GM15510 (cell line): Measurements from ENCODE around the gene UBE2J1.

Source experiments
- POLR2A ChIP-seq: IDR thresholded peaks from 3 replicates; pipeline ENCODE4 v1.6.1; 2011; ENCODE audit warnings: borderline replicate concordance; ENCODE audit not compliant: insufficient read length; ENCODE audit errors: extremely low read depth

UBE2J1 gene

DNA sequence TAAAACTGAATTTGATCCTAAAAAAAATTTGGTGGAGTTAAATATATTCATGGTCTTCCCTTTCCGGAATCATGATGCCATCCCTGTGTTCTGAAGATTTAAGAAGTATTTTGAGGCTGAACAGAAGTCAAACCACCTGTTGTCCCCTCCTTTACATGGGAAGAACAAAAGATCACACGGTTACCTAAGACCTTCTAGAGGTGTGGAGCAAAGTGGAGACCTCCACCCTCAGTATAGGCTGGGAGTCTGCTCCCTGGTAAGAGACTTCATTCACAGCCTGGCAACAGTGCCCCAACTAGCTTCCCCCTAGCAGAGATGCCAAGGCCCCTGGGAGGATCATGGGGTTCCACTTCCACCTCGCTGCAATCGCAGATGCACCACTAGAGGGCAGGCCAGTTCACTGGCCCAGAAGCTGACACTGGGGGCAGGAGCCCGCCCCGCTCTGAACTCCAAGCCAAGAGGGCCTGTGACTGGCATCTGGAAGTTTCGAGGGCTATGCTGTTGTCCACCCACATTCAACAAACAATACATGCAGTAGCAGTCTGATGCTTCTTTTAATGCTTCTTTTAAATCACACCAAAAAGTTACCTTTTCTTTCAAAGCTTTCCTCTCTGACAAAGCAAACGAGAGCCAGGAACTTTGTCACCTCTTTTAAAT, 19.5 kb upstream of the UBE2J1 start:
- TF ChIP-seq POLR2A, result no peak

DNA sequence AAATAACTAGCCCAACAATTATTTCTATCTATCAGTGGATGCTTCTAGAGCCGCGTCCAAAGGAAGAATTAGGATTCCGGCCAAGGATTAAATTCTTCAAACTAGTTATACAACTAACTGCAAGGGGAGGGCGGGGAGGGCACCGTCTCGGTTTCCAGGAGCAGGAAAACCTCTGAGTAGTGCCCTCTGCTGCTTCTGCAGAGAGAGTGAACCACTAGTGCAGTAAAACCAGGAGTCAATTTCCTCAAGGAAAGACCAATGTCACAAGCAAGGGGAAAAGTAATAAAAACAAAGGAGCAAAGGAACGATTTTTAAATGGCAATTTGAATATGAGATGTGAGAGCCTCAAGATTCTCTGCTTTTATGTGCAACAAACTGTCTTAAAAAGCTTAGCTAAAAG, 16.5 kb upstream of the UBE2J1 start:
- TF ChIP-seq POLR2A, result no peak

DNA sequence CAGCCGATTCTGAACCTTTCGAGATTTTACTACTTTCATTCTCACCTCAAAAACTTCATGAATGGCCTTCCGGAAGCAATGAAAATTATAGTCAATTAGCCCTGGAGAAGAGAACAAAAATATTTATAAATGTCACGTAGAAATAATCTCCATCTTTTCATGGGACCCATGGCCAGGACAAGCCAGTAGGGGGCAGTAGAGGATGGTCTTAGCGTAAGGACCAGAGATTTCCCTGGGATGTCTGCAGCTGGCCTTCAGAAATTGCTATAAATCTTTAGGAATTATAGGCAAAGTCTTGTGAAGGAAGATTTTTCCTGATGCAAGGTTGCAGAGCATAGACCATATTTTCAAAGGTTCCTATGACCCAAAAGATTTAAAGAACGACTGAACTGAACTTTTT, 15.6 kb upstream of the UBE2J1 start:
- no peak for TF ChIP-seq POLR2A

DNA sequence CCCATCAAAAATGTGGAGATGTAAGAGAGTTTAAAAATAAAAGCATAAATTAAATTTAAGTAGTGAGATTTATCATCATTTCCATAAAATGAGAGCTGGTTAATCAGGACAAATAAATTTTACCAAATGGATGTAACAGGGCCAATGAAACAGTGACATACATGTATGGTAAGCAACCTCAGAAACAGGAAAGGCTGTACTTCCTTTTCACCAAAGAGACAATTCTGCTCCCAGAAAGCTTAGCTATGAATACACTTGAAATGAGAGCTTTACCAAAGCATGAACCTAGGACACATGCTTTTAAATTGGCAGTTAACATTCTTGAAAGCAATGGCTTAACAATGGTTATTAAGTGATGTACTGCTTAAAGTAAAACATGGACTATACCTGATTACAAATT, 12.1 kb upstream of the UBE2J1 start:
- TF ChIP-seq POLR2A, result no peak

DNA sequence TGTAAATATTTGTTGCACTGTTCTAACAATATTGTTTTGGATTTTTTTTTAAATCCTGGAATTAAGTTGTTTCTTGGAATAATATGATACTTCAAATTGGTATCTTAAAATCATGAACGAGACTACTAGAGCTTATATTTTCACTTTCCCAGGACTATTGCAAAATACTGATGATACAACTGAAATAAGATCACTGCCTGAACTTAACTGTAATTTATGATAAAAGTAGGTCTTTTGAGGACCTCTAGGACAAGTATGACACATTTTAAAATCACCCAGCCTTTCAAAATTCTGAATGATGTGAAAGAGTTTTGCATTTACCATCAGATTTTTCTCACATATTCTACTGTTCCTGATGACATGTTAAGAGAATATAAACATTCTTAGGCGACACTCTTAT, 8.6 kb upstream of the UBE2J1 start:
- TF ChIP-seq POLR2A, result no peak

DNA sequence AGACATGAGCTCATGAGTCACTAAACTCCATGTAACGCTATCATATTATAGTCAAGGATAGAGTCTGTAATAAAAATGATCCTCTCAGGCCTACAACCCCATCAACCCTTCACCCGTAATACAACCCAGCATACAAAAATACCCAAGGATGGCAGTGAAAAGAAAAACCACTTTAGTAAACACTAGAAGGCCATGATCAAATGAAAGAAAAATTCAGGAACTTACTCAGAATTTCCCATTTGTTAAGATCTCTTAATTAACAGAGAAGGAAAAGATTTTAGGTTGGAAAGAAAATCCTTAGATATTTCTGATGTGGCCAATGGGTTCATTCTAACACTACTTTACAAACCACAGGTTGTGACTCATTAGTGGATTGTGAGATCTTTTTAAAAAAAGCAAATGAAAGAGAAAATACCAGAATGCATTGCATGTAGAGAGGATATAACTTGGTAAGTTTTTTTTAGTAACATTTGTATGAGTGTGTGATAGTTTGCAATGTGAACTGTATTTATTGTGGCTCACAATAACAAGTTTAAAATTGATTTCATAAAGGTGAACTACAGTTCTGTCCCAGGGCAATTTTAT, 8.0 kb upstream of the UBE2J1 start:
- no peak for TF ChIP-seq POLR2A

DNA sequence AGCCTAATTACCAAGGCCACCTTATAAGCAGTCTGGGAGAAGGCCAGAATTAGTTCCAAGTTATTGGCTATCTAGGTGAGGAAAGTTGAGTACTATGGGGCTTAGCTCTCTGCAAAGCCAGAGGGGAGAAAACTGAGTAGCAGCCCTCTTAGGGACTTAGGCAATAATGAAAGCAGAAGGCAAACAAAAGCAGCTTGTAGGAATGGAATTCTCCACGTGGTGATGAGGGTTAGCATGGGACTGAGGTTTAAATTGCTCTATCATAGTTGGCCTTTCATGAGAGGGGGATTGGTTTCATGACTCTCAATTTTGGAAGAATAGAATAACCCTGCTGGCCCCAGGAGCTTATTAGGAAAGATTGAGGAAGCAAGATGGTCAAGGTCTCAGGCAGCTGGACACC, 7.0 kb upstream of the UBE2J1 start:
- TF ChIP-seq POLR2A, result no peak

DNA sequence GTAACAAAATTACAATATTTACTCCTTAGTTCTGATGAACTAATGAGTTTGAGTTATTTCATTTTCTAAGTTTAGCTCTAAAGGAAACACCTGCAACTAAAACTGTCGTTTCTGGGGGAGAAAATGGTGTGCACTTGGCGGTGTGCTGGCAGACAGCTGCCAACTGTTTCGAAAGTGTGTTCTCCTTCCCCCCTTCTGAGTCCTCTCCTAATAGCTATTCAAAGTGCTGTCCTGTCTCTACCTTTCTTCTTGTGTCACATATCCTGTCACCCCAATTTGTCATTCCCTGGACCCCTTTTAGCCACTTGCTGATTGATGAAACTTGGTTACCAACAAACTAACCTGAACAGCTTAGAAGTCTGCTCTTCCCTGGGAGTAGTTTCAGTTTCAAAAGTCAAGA, 4.9 kb upstream of the UBE2J1 start:
- TF ChIP-seq POLR2A, result peak; percentile 20

DNA sequence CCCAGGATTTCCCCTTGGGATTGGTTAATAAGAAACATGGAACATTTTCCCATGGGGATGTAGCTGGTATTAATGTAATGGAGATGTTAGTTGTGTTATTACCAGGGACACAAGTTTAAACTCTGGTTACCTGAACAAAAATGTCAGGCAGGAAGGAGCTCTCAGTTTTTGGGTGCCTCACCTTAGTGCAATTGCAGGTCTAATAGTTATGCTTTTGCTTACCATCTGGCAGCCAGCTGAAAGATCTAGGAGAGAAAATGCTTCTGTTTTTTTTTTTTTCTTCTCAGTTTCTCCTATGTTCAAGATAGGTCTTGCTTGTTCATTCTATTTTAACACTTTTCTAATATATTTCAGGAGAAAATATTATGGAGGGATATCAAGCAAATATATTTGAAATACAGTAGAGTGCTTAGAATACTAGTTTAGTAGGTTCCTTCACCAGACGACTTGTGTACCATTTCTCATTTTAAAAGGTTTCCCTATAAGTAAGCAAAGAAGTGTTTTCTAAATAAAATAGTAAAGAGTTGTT, 4.2 kb upstream of the UBE2J1 start:
- TF ChIP-seq POLR2A, result no peak

DNA sequence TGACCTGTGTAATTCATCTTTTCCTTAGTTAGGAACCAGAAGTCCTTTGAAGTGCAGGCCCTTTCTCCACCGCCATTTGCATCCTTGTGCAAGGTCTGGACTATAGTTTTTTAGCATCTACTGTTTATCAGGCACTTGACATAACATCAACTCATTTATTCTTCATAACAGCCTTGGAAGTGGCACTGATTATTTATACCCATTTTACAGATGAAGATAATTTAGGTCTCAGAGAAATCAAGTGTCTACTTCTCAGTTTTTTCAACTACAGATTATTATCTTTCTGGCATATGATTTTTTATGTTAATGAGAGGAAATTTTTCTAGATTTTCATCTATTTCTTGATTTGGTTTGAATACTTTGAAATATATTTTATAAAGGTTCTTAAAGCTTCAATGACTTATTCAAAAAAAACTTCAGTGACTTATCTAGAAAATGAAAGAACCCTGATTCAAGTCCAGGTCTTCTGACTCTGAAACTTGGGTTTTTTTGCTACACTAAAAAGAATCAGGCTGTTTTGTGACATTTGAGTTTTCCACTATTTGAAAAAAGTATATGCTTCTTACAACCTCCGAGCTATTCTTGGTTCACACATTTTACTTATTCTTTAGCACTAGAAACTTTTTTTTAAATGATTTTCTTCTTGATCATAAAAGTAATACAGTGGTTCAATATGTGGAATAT, 3.1 kb upstream of the UBE2J1 start:
- no peak for TF ChIP-seq POLR2A

DNA sequence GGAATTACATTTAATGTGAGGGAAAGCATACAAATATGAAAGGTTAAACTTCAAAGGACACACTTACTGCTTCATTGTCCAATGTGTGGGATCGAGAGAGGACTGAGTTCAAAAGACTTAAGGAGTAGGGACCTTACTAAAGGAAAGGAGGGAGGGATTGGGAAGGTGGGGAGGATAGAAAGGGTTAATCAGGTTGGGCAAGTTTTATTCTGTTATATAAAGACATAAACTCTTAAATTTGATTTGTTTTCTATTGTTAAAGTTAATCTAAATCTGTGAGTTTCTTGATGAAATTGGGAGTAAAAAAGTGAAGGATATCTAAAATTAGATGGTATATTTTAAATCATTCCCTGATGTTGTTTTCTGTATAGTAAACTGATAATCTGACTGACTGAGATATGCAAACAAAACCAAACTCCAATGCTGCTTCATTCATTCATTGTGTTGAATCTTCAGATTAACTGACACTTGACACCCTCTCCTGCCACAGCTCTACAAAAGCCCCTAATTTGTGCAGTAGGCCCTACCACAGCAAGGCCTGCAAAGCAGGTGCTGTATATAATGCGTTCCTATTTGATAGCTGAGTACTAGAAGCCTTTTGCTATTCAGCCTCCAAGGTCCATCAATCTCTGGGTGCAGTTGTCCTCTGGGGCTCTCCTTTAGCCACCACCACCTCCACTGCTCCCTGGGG, 1.3 kb upstream of the UBE2J1 start:
- peak; percentile 30 for TF ChIP-seq POLR2A

DNA sequence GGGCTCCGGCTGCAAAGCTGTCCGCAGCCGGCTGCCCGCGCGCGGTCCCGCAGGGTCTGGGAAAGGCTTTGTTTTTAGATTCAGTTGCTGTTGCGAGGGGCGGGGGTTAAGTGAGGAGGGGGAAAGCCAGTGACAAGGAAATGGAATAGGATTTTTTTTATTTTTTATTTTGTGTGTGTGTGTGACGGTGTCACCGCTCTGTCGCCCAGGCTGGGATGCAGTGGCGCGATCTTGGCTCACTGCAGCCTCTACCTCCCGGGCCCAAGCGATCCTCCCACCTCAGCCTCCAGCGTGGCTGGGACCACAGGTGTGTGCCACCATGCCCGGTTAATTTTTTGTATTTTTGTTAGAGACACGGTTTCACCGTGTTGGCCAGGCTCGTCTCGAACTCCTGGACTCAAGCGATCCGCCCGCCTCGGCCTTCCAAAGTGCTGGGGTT, 615 bp upstream of the UBE2J1 start:
- TF ChIP-seq POLR2A, result no peak

DNA sequence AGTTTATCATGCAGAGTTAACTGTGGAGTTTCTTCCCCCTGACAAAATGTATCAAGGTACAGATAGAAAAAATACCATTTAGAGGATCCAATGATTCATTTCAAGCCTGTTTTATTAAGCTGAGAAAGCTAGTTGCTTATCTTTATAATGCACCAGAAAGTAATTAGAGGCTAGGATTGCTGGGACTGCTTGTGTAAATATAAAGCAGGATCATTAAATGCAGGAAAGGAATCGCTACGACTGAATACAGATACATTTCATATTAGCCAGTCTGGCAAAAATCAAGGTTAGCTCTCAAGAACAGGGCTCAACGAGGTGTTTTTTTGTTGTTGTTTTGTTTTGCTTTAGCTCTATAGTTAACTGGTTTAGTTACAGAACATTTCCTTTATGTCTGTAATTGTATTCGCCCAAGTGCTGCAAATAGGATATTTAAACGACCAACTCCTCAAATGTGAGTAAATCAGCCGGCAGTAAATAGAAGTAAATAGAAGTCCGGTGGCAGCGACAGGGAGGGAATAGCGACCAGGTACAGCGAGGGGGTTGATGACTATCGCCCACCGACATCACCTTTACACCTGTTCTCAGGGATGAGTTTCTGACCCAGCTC, 748 bp downstream of the UBE2J1 start:
- TF ChIP-seq POLR2A, result no peak

DNA sequence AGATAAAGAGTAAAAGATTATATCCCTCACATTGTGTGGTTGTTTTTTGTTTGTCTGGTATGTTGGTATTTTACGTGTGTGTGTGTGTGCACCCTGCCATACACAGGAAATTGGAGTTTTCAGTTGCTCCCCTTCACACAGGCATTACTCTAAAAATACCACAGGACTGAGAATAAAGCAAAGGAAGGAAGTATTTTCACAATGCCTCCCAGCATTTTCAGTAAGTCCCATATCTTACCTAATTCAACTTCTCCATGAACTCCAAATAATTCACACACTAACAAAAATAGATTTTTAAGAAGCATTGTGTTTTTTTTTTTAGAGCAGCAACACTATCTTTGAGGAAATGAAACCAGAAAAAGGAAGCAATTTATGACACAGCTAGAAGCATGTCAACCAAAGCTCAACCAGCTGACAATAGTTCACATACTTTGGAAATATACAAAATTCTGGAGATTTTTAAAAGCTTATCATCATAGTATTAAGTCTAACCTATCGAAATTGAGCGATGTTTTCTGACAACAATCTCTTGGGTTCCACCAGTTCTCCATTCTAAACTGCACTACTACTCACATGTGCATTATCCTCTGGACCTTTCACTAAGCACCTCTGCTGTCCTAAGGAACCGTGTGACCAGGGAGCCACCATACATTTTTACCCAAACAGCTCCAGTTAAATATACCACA, 2.1 kb downstream of the UBE2J1 start:
- peak; percentile 13 for TF ChIP-seq POLR2A
